ENCODE measurements around the gene OSTN. TPM values are rescaled to one million over a fixed set of nuclear protein-coding genes. Genes with fewer than 3 reads are reported as not detected.

OSTN gene
- total and polyA plus RNA-seq, 2 of the 13 experiments (the other 11 are each of a cell fraction or from before 2014, with no cell fraction given) = not detected

DNA sequence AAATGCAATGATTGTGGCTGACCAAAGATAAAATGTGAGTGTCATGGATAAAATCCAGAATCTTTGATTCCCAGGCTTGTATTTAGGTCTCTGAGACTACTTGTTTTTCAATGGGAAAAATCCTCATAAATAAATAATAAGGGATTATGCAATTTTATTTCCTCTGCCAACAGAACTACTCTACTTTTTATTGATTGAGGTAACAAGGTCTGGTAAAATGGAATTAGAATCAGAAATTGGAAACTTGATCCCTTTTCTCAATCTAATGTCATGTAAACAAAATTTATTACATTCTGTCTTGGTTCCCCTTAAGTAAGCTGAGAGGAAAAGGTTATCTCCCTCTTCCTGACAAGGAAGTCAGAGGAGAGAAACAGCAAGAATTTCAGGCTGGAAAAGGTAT is 81.8 kb downstream of the OSTN start:
- no TSS peak for BruUV-seq (replicated peaks)
- Histone ChIP-seq H2AFZ (ENCODE audit: low read length) (no peak overlapping the region), H3K4me3 (replicated peaks in 1 of 3; ENCODE audit: insufficient read depth in 1 of 3, low read depth in 2 of 3, low read length in 3 of 3) (no peak overlapping the region), H3K27me3 (ENCODE audit: control insufficient read depth in 1 of 2, insufficient read depth in 2 of 2, low read length in 2 of 2) (no peaks in the 10 kb centered on the region), H3K27ac (ENCODE audit: extremely low read length, insufficient read depth, low read length) (no peak overlapping the region), H4K20me1 (ENCODE audit: insufficient read depth, low read length) (no peaks in the 10 kb centered on the region), H3K4me2 (ENCODE audit: low read depth, low read length) (no peak overlapping the region), H3K79me2 (ENCODE audit: insufficient read depth, low read length) (no peaks in the 10 kb centered on the region), H3K9ac (ENCODE audit: insufficient read depth, low read depth, low read length) (no peak overlapping the region), H3K4me1 (ENCODE audit: insufficient read depth, low read length) (no peaks in the 10 kb centered on the region), H3K9me3 (ENCODE audit: low read length) (no peaks in the 10 kb centered on the region), H3K36me3 (replicated peaks in 1 of 2; ENCODE audit: control insufficient read depth in 1 of 2, insufficient read depth in 2 of 2, low read length in 2 of 2) (no peaks in the 10 kb centered on the region)
- CTCF ChIA-PET (ENCODE audit: low intra/inter-chr PET ratio, low total read pairs) = no interaction called here
- FAIRE-seq (no peak), DNase-seq (ENCODE audit: low spot score) (no peak), ATAC-seq (no peak)
- no peak for TF ChIP-seq ZFP36L1 (CRISPR knock-in tag; IDR thresholded peaks at IDR 0.05)
- TF ChIP-seq SETDB1 (CRISPR knock-in tag; IDR thresholded peaks at IDR 0.05; ENCODE audit: borderline replicate concordance) = no peak
- no peak for TF ChIP-seq CAMTA2 (CRISPR knock-in tag; IDR thresholded peaks at IDR 0.05; ENCODE audit: borderline replicate concordance)
- no peak for TF ChIP-seq ELF1 (CRISPR knock-in tag; IDR thresholded peaks at IDR 0.05)
- TF ChIP-seq CCAR2 (optimal IDR thresholded peaks at IDR 0.05; ENCODE audit: low read depth, low read length) = no peak
- TF ChIP-seq, protein P1, sequence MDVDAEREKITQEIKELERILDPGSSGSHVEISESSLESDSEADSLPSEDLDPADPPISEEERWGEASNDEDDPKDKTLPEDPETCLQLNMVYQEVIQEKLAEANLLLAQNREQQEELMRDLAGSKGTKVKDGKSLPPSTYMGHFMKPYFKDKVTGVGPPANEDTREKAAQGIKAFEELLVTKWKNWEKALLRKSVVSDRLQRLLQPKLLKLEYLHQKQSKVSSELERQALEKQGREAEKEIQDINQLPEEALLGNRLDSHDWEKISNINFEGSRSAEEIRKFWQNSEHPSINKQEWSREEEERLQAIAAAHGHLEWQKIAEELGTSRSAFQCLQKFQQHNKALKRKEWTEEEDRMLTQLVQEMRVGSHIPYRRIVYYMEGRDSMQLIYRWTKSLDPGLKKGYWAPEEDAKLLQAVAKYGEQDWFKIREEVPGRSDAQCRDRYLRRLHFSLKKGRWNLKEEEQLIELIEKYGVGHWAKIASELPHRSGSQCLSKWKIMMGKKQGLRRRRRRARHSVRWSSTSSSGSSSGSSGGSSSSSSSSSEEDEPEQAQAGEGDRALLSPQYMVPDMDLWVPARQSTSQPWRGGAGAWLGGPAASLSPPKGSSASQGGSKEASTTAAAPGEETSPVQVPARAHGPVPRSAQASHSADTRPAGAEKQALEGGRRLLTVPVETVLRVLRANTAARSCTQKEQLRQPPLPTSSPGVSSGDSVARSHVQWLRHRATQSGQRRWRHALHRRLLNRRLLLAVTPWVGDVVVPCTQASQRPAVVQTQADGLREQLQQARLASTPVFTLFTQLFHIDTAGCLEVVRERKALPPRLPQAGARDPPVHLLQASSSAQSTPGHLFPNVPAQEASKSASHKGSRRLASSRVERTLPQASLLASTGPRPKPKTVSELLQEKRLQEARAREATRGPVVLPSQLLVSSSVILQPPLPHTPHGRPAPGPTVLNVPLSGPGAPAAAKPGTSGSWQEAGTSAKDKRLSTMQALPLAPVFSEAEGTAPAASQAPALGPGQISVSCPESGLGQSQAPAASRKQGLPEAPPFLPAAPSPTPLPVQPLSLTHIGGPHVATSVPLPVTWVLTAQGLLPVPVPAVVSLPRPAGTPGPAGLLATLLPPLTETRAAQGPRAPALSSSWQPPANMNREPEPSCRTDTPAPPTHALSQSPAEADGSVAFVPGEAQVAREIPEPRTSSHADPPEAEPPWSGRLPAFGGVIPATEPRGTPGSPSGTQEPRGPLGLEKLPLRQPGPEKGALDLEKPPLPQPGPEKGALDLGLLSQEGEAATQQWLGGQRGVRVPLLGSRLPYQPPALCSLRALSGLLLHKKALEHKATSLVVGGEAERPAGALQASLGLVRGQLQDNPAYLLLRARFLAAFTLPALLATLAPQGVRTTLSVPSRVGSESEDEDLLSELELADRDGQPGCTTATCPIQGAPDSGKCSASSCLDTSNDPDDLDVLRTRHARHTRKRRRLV (CRISPR knock-in tag; IDR thresholded peaks at IDR 0.05) = no peak
- TF ChIP-seq, protein P2, sequence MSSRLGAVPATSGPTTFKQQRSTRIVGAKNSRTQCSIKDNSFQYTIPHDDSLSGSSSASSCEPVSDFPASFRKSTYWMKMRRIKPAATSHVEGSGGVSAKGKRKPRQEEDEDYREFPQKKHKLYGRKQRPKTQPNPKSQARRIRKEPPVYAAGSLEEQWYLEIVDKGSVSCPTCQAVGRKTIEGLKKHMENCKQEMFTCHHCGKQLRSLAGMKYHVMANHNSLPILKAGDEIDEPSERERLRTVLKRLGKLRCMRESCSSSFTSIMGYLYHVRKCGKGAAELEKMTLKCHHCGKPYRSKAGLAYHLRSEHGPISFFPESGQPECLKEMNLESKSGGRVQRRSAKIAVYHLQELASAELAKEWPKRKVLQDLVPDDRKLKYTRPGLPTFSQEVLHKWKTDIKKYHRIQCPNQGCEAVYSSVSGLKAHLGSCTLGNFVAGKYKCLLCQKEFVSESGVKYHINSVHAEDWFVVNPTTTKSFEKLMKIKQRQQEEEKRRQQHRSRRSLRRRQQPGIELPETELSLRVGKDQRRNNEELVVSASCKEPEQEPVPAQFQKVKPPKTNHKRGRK (CRISPR knock-in tag; IDR thresholded peaks at IDR 0.05) = no peak
- TF ChIP-seq ZSCAN29 (CRISPR knock-in tag; conservative IDR thresholded peaks at IDR 0.05) = no peak
- no peak for TF ChIP-seq JUND (CRISPR knock-in tag; IDR thresholded peaks at IDR 0.05)
- TF ChIP-seq, protein P3, sequence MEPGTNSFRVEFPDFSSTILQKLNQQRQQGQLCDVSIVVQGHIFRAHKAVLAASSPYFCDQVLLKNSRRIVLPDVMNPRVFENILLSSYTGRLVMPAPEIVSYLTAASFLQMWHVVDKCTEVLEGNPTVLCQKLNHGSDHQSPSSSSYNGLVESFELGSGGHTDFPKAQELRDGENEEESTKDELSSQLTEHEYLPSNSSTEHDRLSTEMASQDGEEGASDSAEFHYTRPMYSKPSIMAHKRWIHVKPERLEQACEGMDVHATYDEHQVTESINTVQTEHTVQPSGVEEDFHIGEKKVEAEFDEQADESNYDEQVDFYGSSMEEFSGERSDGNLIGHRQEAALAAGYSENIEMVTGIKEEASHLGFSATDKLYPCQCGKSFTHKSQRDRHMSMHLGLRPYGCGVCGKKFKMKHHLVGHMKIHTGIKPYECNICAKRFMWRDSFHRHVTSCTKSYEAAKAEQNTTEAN (CRISPR knock-in tag; conservative IDR thresholded peaks at IDR 0.05) = no peak
- no peak for TF ChIP-seq KLF13 (CRISPR knock-in tag; IDR thresholded peaks at IDR 0.05)
- TF ChIP-seq NR3C1 (CRISPR knock-in tag; IDR thresholded peaks at IDR 0.05) = no peak
- TF ChIP-seq, protein P4, sequence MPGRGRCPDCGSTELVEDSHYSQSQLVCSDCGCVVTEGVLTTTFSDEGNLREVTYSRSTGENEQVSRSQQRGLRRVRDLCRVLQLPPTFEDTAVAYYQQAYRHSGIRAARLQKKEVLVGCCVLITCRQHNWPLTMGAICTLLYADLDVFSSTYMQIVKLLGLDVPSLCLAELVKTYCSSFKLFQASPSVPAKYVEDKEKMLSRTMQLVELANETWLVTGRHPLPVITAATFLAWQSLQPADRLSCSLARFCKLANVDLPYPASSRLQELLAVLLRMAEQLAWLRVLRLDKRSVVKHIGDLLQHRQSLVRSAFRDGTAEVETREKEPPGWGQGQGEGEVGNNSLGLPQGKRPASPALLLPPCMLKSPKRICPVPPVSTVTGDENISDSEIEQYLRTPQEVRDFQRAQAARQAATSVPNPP (CRISPR knock-in tag; IDR thresholded peaks at IDR 0.05) = no peak
- no peak for TF ChIP-seq ZNF432 (CRISPR knock-in tag; IDR thresholded peaks at IDR 0.05; ENCODE audit: borderline replicate concordance)
- intact Hi-C loops (cut with micrococcal nuclease; ENCODE audit: unreplicated experiment) = no loop called here
- in situ Hi-C loops (cut with HindIII; ENCODE audit: extremely low pct_ligation_motif_present, low pct_unique_long_range_greater_than_20kb) = no loop called here
- POLR2A ChIA-PET = no interaction called here

Data from HepG2 (cell line).